BE2C (cell line): ENCODE results near the gene FASTKD1. TPM values are rescaled to one million over a fixed set of nuclear protein-coding genes. Genes with fewer than 3 reads are reported as not detected.
"Not testable (repeated sequence)": the region's sequence is repeated elsewhere in the genome, so short reads cannot be mapped to it uniquely, and the experiment has no call there.

Source experiments
- DNase-seq: peaks from one replicate; pipeline ENCODE4 v3.0.0-alpha.2; 2020
- H3K27me3 ChIP-seq: fragments of 250-450 bp; sonication (Bioruptor Pico); 2 replicates; pipeline ENCODE4 v1.5.1; 2020; ENCODE audit warnings: mild to moderate bottlenecking
- H3K36me3 ChIP-seq: fragments of 250-450 bp; sonication (Bioruptor Pico); 2 replicates; pipeline ENCODE4 v1.5.1; 2020; ENCODE audit warnings: mild to moderate bottlenecking
- H3K4me1 ChIP-seq: fragments of 250-450 bp; sonication (Bioruptor Pico); 2 replicates; pipeline ENCODE4 v1.5.1; 2020
- H3K4me3 ChIP-seq: 2 replicates; pipeline ENCODE4 v1.5.1; 2011; ENCODE audit warnings: low read depth, low read length
- H3K9me3 ChIP-seq: fragments of 250-450 bp; sonication (Bioruptor Pico); 2 replicates; pipeline ENCODE4 v1.5.1; 2020
- CTCF ChIP-seq: IDR thresholded peaks from 2 replicates; pipeline ENCODE4 v1.5.1; 2012; ENCODE audit warnings: mild to moderate bottlenecking, low read depth, low read length
- polyA plus RNA-seq: library from polyadenylated mRNA; unstranded; fragments of >200 nt; gene quantifications from one replicate; pipeline ENCODE4 v1.2.1, GENCODE V29; 2012; ENCODE audit warnings: low read depth, missing spikeins; ENCODE audit not compliant: insufficient read length, insufficient read depth

The FASTKD1 gene
- 17.4 TPM for polyA plus RNA-seq

GRCh38 chr2:169573160-169573973 is at the start of gene FASTKD1:
FASTKD1 (minus strand) TSS chr2:169573865; CDS start chr2:169572029, 1,836 bp downstream.
- H3K27me3 ChIP-seq, result no peaks in the 10 kb centered on the region
- no peaks in the 10 kb centered on the region for H3K4me1 ChIP-seq
- DNase-seq, result peak; percentile 83
- H3K4me3 ChIP-seq, result peak within 1 kb of the TSS; percentile 85
- no peak for TF ChIP-seq CTCF
- no peaks in the 10 kb centered on the region for H3K9me3 ChIP-seq
- no peaks in the 10 kb centered on the region for H3K36me3 ChIP-seq

GRCh38 chr2:169623235-169623634 is 49.6 kb upstream of the FASTKD1 start:
- Histone ChIP-seq H3K4me3 (no peak overlapping the region), H3K36me3 (no peaks in the 10 kb centered on the region), H3K27me3 (no peaks in the 10 kb centered on the region), H3K9me3 (no peaks in the 10 kb centered on the region), H3K4me1 (no peaks in the 10 kb centered on the region)
- DNase-seq, result no peak
- TF ChIP-seq CTCF, result no peak

DNA sequence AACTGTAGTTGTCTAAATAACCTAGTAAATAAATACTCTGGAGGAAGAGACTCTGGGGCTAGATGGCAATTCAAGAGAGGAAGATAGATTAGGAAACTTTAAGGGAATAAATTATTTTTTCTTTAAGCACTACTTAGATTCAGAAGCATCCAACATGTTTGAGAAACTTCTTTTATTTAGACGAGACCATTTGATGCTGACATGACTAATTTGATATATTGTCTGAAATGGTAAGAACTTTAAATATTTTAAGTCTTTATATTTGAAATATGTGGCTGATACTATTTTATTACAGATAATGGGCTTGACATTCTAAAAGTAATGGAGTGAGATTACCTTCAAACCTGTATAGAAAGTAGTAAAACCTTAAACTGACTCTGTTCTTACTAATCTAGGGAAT is 46.8 kb upstream of the FASTKD1 start:
- Histone ChIP-seq H3K4me1 (no peaks in the 10 kb centered on the region), H3K36me3 (peaks cover 5% of the 10 kb centered on the region; the same call in 1 of the 2 replicates), H3K27me3 (no peaks in the 10 kb centered on the region), H3K9me3 (no peaks in the 10 kb centered on the region), H3K4me3 (no peak overlapping the region)
- no peak for TF ChIP-seq CTCF
- no peak for DNase-seq

DNA sequence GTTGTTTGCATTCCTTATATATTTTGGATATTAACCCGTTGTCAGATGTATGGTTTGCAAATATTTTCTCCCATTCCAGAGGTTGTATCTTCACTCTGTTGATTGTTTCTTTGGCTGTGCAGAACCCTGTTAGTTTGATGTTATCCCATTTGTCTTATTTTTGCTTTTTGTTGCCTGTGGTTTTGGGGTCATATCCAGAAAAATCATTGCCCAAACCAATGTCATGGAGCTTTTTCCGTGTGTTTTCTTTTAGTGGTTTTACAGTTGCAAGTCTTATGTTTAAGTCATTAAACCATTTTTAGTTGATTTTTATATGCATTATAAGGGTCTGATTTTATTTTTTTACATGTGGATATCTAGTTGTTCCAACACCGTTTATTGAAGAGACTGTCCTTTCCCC is 46.3 kb upstream of the FASTKD1 start:
- Histone ChIP-seq H3K4me1 (no peaks in the 10 kb centered on the region), H3K36me3 (peaks cover 8% of the 10 kb centered on the region), H3K27me3 (no peaks in the 10 kb centered on the region), H3K9me3 (no peaks in the 10 kb centered on the region), H3K4me3 (no peak overlapping the region)
- TF ChIP-seq CTCF, result no peak
- no peak for DNase-seq

DNA sequence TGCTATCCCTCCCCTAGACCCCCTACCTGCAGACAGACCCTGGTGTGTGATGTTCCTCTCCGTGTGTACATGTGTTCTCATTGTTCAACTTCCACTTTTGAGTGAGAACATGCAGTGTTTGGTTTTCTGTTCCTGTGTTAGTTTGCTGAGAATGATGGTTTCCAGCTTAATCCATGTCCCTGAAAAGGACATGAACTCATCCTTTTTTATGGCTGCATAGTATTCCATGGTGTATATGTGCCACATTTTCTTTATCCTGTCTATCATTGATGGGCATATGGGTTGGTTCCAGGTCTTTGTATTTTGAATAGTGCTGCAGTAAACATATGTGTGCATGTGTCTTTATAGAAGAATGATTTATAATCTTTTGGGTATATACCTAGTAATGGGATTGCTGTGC is 42.3 kb upstream of the FASTKD1 start:
- not testable (repeated sequence) for H3K4me1 ChIP-seq, DNase-seq, H3K27me3 ChIP-seq, H3K9me3 ChIP-seq, H3K4me3 ChIP-seq
- peaks cover 18% of the 10 kb centered on the region for H3K36me3 ChIP-seq

GRCh38 chr2:169613876-169614275 is 40.2 kb upstream of the FASTKD1 start:
- Histone ChIP-seq H3K4me3 (no peak overlapping the region), H3K4me1 (no peaks in the 10 kb centered on the region), H3K27me3 (no peaks in the 10 kb centered on the region), H3K9me3 (no peaks in the 10 kb centered on the region), H3K36me3 (peaks cover 18% of the 10 kb centered on the region)
- no peak for DNase-seq
- TF ChIP-seq CTCF, result no peak
